NCI-H2029 treated with DMSO at 0.1 percent for 48 hours (cell line): ENCODE results near the gene TBC1D9B.
"Not testable (repeated sequence)": the region's sequence is repeated elsewhere in the genome, so short reads cannot be mapped to it uniquely, and the experiment has no call there.

Experiments
- DNase-seq: peaks from one replicate; lab custom pipeline; 2025; lab: John Stamatoyannopoulos, UW

TBC1D9B gene

DNA sequence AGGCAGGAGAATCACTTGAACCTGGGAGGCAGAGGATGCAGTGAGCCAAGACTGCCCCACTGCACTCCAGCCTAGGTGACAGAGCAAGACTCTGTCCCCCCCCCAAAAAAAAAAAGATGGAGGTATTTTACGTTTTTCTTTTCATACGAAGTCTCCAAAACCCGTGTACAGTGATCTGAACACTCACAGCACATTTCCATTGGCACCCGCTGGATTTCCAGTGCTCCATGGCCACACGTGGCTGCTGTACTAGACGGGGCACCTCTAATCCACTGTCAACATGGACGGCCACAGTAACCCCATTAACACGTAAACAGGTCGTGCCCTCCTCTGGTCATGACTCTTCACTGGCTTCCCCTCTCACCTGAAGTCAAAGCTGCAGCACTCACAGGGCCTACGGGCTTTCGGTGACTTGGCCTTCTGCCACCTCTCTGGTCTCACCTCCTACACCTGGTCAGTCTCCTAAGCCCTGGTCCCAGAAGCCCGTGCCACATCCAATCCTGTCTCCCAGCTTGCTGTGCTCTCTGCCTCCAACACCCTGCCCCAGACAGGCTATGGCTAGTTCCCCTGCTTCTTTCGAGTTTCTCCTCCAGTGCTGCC is 22.1 kb downstream of the TBC1D9B start:
- no peak for DNase-seq

DNA sequence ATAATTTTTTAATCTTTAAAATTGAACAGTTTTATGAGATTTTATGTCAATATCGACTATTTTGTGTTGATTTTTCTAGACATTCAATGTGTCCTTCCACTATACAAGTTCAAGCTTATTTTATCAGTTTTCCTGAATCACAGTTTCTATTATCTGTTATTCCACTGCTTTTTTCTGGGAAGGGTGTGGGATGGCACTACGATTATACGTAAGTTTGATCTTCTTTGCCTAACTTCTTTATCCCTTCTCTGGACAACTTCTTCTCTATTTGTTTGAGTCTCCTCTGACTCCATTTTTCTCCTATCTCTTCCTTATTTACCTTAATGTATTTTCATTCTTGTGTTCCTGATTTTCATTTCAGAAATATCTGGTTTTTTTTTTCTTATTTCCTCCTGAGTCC is 24.5 kb downstream of the TBC1D9B start:
- no peak for DNase-seq

- DNase-seq, result no peak
These were observed 25.4 kb downstream of the TBC1D9B start for GRCh38 chr5:179882338-179882737.

- DNase-seq, result no peak
These were observed 26.7 kb downstream of the TBC1D9B start for GRCh38 chr5:179880848-179881590.

- DNase-seq, result no peak
These were observed 27.5 kb downstream of the TBC1D9B start for GRCh38 chr5:179880066-179880650.

- DNase-seq, result no peak
These were observed 28.0 kb downstream of the TBC1D9B start for GRCh38 chr5:179879690-179880010.

- DNase-seq, result no peak
These were observed 28.6 kb downstream of the TBC1D9B start for GRCh38 chr5:179879003-179879689.

DNA sequence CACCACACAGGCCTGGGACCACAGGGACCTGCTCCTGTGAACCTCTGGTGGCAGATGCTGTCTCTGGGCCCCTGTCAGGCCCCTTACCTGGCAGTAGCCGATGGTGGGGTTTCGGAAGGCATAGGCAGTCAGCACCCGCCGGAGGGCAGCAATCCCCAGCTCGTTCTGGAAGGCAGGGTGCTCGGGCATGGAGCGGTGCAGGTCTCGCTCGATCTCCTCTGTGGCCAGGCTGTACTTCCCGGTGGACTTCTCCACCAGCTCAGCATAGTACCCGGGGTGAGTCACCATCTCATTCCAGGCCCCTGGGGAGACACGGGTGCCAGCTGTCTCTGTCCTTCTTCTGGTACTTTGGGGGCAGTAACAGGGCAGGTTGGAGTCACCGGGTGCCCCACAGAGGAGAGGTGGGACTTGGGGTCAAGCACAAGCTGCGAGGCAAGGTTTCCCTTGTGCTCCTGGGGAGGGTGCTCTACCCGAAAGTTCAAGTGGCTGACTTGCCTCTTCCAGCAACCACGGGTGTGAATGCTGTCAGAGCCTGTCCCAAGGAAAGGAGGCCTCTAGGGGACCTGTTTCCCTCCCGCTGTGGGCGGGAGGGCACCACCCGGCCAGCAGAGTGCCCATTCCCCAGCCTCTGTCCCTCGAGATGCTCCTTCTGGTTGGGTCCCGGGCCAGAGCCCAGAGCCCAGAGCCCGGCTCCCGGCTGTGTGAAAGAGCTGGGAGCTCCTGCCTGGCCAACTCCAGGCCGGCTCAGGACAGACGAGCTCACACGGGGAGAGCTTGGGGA is 29.3 kb downstream of the TBC1D9B start:
- DNase-seq, result no peak

DNA sequence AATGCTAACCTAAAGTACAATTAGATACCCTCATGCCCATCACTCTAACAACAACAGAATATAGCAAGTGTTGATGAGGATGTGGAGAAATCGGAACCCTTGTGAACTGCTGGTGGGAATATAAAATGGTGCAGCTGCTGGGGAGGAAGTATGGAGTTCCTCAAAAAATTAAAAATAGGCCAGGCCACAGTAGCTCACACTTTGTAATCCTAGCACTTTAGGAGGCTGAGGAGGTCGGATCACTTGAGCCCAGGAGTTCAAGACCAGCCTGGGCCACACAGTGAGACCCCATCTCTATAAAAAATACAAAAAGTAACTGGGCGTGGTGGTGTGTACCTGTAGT is 31.1 kb downstream of the TBC1D9B start:
- DNase-seq, result no peak

DNA sequence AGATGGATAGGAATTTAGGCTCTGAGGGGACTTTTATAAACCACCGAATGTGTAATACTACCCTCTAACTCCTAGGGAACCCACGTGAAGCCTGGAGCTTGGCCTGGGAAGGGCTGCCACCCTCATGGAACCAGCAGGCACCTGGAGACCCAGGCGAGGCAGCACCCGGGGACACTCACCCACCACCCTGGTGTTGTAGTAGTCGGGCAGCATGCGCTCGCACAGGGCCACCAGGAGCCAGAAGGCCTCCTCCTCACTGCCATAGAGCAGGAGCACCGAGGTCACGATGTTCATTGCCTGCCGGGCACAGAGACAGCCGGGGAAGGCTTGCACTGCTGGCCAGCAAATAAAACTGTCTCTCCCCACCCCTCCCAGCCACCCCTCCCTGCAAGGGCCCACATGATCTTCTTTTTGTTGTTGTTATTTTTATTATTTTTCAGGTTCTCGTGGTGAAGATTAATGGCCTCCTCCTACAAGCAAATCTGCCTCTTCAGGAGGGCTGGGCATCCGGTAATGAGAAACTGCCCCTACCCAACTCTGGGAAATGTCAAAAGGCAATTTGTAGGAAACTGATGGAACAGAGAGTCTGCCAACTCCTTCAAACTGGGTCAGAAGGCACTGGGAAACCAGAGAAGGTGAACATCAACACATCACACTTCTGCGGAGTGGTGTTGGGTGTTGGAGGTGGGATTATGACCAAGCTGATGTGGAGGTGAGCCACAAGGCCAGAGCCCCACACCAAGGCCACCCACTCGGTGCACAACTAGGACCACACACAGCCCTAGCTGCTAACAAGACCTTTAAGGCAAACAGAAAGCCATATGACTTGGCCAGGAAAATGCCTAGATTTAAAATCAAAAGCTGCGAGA is 31.7 kb downstream of the TBC1D9B start:
- DNase-seq, result no peak

- DNase-seq, result no peak
These were observed 33.0 kb downstream of the TBC1D9B start for GRCh38 chr5:179874536-179875292.

- no peak for DNase-seq
These were observed 33.6 kb downstream of the TBC1D9B start for GRCh38 chr5:179874136-179874535.

- no peak for DNase-seq
These were observed 34.0 kb downstream of the TBC1D9B start for GRCh38 chr5:179873588-179874110.

DNA sequence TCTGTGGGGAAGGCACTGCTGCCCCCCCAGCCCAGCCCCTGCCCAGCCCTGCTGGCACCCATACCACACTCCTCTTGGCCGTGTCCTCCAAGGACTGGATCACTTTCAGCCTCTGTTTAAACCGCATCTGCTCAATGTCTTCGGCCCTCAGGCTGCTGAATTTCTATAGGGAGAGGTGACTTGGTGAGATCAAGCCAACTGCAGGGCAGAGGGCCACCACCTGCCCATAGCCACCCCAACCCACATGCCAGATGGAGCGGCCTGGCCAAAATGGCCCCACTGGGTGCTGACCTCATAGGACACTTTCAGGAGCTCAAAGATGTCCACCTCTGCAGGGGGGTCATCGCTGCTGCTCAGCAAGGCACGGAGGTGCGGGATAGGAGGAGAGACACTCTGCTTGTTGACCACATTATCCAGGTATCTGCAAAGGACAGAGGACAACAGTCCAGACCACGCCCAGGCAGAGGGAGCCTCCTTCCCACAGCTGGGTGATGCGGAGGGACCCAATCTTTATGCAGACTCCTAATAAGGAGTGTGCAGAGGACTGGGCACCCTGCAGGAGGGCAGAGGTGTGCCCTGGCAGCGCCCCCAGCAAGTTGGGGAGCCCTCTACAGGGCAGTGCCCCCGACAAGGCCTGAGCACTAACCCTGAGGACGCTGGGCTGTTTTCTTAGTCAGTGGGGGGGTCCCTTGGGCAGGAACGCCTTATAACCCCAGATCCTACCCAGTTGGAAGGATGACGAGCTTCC is 34.7 kb downstream of the TBC1D9B start:
- DNase-seq, result no peak

- no peak for DNase-seq
These were observed 35.5 kb downstream of the TBC1D9B start for GRCh38 chr5:179872055-179872827.

DNA sequence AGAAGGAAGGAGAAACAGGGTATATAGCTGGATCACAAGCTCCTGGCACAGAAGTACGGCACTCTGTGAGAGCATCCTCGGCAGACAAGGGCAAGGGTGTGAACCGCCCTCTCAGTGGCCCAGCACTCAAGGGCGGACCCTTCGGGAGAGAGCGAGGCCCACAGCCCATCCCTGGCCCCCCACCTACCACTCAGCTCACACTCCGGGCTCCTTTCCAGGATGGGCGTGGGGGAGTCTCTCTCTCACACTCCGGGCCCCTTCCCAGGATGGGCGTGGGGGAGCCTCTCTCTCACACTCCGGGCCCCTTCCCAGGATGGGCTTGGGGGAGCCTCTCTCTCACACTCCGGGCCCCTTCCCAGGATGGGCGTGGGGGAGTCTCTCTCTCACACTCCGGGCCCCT is 36.2 kb downstream of the TBC1D9B start:
- DNase-seq, result not testable (repeated sequence)

GRCh38 chr5:179870952-179871351 is 36.7 kb downstream of the TBC1D9B start:
- no peak for DNase-seq

GRCh38 chr5:179870403-179870903 is 37.2 kb downstream of the TBC1D9B start:
- peak; percentile 34 for DNase-seq
